ENCODE data around the gene TTLL8.

GRCh38 chr22:50030297-50031188 is 27.6 kb downstream of the TTLL8 start:
- TF ChIP-seq REST (tag by site-specific recombination; IDR thresholded peaks at IDR 0.05) (no peak; the same call in 1 of the 2 replicates), CTCF (tag by site-specific recombination; IDR thresholded peaks at IDR 0.05) (peak; percentile 98), ATF2 (tag by site-specific recombination; IDR thresholded peaks at IDR 0.05; ENCODE audit: low read depth) (no peak), ZNF24 (tag by site-specific recombination; IDR thresholded peaks at IDR 0.05) (no peak; the same call in 1 of the 2 replicates), ZBTB6 (tag by site-specific recombination; IDR thresholded peaks at IDR 0.05) (no peak), PRDM2 (tag by site-specific recombination; IDR thresholded peaks at IDR 0.05; ENCODE audit: borderline replicate concordance) (no peak), SP2 (tag by site-specific recombination; IDR thresholded peaks at IDR 0.05) (no peak), ZNF792 (tag by site-specific recombination; IDR thresholded peaks at IDR 0.05) (no peak), ZNF416 (tag by site-specific recombination; IDR thresholded peaks at IDR 0.05) (no peak), ZNF274 (IDR thresholded peaks at IDR 0.05; ENCODE audit: low read length) (no peak), ZNF274 (tag by site-specific recombination; IDR thresholded peaks at IDR 0.05; ENCODE audit: borderline replicate concordance) (no peak), ZNF121 (tag by site-specific recombination; IDR thresholded peaks at IDR 0.05) (no peak), TRIM28 (IDR thresholded peaks at IDR 0.05; ENCODE audit: borderline replicate concordance, low read length) (no peak)

All from HEK293 (cell line).